SK-N-SH (cell line): ENCODE data around the gene CNTNAP1. TPM values are rescaled to one million over a fixed set of nuclear protein-coding genes. Genes with fewer than 3 reads are reported as not detected.

ENCODE experiments used
- ELF1 ChIP-seq: IDR thresholded peaks from 2 replicates; pipeline ENCODE4 v1.4.0; 2012
- EP300 ChIP-seq, 2 experiments: IDR thresholded peaks; 2 replicates each; pipeline versions ENCODE4 v1.4.0 to v1.6.1; 2012; ENCODE audit warnings: borderline replicate concordance in 1 of 2, low read depth in 1 of 2, low read length in 1 of 2
- FOSL2 ChIP-seq: IDR thresholded peaks from 2 replicates; pipeline ENCODE4 v1.4.0; 2012; ENCODE audit warnings: low read depth, mild to moderate bottlenecking, moderate library complexity, borderline replicate concordance
- FOXJ3 ChIP-seq: sonication (generic); formaldehyde crosslinking; IDR thresholded peaks from 2 replicates; pipeline ENCODE4 v1.5.1; 2020; ENCODE audit warnings: mild to moderate bottlenecking, missing genetic modification reagents
- FOXM1 ChIP-seq: IDR thresholded peaks from 2 replicates; pipeline ENCODE4 v1.4.0; 2012; ENCODE audit warnings: low read depth, mild to moderate bottlenecking
- GABPA ChIP-seq: IDR thresholded peaks from 2 replicates; pipeline ENCODE4 v1.4.0; 2012; ENCODE audit warnings: low read depth, mild to moderate bottlenecking
- GATA2 ChIP-seq: sonication (generic); formaldehyde crosslinking; IDR thresholded peaks from 2 replicates; pipeline ENCODE4 v1.5.0; 2020; ENCODE audit warnings: mild to moderate bottlenecking, missing genetic modification reagents
- IRF3 ChIP-seq: fragments of 150-350 bp; IDR thresholded peaks from 2 replicates; pipeline ENCODE4 v1.6.1; 2016; ENCODE audit warnings: mild to moderate bottlenecking, low read depth, low read length
- MEF2A ChIP-seq: IDR thresholded peaks from 2 replicates; pipeline ENCODE4 v1.4.0; 2012; ENCODE audit warnings: low read depth, borderline replicate concordance
- NFIC ChIP-seq: IDR thresholded peaks from 2 replicates; pipeline ENCODE4 v1.4.0; 2012; ENCODE audit warnings: borderline replicate concordance
- NRF1 ChIP-seq: IDR thresholded peaks from 2 replicates; pipeline ENCODE4 v1.6.1; 2012; ENCODE audit warnings: low read depth, mild to moderate bottlenecking, low read length
- PBX3 ChIP-seq: IDR thresholded peaks from 2 replicates; pipeline ENCODE4; 2012
- POLR2AphosphoS5 ChIP-seq: IDR thresholded peaks from 2 replicates; pipeline ENCODE4 v1.6.1; 2012; ENCODE audit warnings: low read depth, low read length
- RFX5 ChIP-seq: IDR thresholded peaks from 2 replicates; pipeline ENCODE4 v1.6.1; 2012; ENCODE audit warnings: mild to moderate bottlenecking, improper control_type of control experiment, low read length
- RXRA ChIP-seq: IDR thresholded peaks from 2 replicates; pipeline ENCODE4 v1.4.0; 2012; ENCODE audit warnings: low read depth, mild to moderate bottlenecking, borderline replicate concordance
- TCF12 ChIP-seq: IDR thresholded peaks from 2 replicates; pipeline ENCODE4 v1.4.0; 2012
- USF2 ChIP-seq: fragments of 150-350 bp; IDR thresholded peaks from 2 replicates; pipeline ENCODE4 v1.6.1; 2017; ENCODE audit warnings: antibody characterized with exemption, low read length, low read depth, borderline replicate concordance
- ZBTB33 ChIP-seq: IDR thresholded peaks from 2 replicates; pipeline ENCODE4 v1.4.0; 2012; ENCODE audit warnings: low read depth, borderline replicate concordance
- polyA plus RNA-seq, 3 experiments: library from polyadenylated mRNA; depleted of rRNA; stranded (reverse); fragments of >200 nt; gene quantifications; 2 replicates each; pipeline ENCODE4 v1.2.3, GENCODE V29; 2012

The CNTNAP1 gene
- polyA plus RNA-seq, 1 of the 3 experiments (the other 2 are of a cell fraction) = 92.7 TPM

GRCh38 chr17:42676424-42677011 lies 5.8 kb upstream of the CNTNAP1 start, which contains the start of gene PLEKHH3 (continued):
- TF ChIP-seq EP300 (IDR thresholded peaks at IDR 0.05; ENCODE audit: borderline replicate concordance in 1 of 2, low read depth in 1 of 2, low read length in 1 of 2) = 0 out of 4 replicates have a peak, but pooled peaks of 1 of the 2 experiments have one; percentile 20
- peak; percentile 52; the same call in 1 of the 2 replicates for TF ChIP-seq POLR2AphosphoS5
- TF ChIP-seq NFIC = 0 out of 2 replicates have a peak, but pooled peaks have one; percentile 8
- peak; percentile 23; the same call in 1 of the 2 replicates for TF ChIP-seq TCF12
- no peak for TF ChIP-seq NRF1
- no peak; the same call in 1 of the 2 replicates for TF ChIP-seq GABPA
- no peak for TF ChIP-seq FOXJ3 (CRISPR knock-in tag)
- TF ChIP-seq ELF1 = no peak
- no peak for TF ChIP-seq MEF2A
- no peak for TF ChIP-seq FOSL2
- TF ChIP-seq IRF3 = no peak
- TF ChIP-seq USF2 = no peak
- no peak for TF ChIP-seq PBX3
- no peak for TF ChIP-seq GATA2
- TF ChIP-seq RFX5 = no peak
- 0 out of 2 replicates have a peak, but pooled peaks have one; percentile 13 for TF ChIP-seq ZBTB33
- no peak for TF ChIP-seq FOXM1
- TF ChIP-seq RXRA = no peak
